ENCODE measurements around the gene MBD5. TPM values are rescaled to one million over a fixed set of nuclear protein-coding genes. Genes with fewer than 3 reads are reported as not detected.

Gene MBD5
- total RNA-seq, 2 donors from 2014 or later: 20.8 to 33.5 TPM

GRCh38 chr2:148044322-148044721 is 23.4 kb downstream of the MBD5 start:
- Histone ChIP-seq H3K4me3 (no peak overlapping the region), H3K27me3 (no peaks in the 10 kb centered on the region), H3K4me1 (peaks cover 4% of the 10 kb centered on the region), H3K27ac (no peak overlapping the region), H3K36me3 (replicated peaks in 1 of 2; ENCODE audit: insufficient read depth in 1 of 2, low read depth in 2 of 2) (no peaks in the 10 kb centered on the region), H3K9me3 (no peaks in the 10 kb centered on the region)
- 94 to 97% methylated on average over 2 of the region's 2 CpGs for WGBS, 2 donors
- intact Hi-C loops (cut with DNase I): no loop called here
- DNase-seq (no peak), ATAC-seq (no peak)
- TF ChIP-seq CTCF (IDR thresholded peaks at IDR 0.05) (no peak), POLR2A (IDR thresholded peaks at IDR 0.05) (no peak)

DNA sequence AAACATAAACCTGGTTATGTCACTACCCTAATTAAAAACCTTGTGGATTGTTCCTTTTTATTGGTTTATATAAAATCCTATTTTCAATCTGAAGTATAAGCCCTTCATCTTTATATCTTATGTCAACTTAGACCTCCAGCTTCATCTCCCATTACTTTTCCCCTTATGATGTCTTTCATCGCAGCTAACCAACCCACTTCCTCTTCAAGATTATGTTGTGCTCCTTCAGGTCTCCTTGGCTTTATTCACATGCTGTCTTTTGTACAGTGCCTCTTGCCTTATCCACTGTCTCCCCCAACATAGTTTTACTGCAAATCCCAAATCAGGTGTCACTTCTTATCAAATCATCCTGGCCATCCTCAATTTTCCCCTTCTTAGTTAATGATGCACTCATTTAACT is 25.9 kb downstream of the MBD5 start:
- H3K4me1 ChIP-seq: peaks cover 4% of the 10 kb centered on the region
- ATAC-seq: no peak
- DNase-seq: no peak
- no peak overlapping the region for H3K27ac ChIP-seq
- no peak overlapping the region for H3K4me3 ChIP-seq
- intact Hi-C loops (cut with DNase I): no loop called here
- H3K36me3 ChIP-seq (replicated peaks in 1 of 2; ENCODE audit: insufficient read depth in 1 of 2, low read depth in 2 of 2): no peaks in the 10 kb centered on the region
- 75 to 97% methylated on average over 1 of the region's 1 CpG for WGBS, 2 donors
- H3K9me3 ChIP-seq: no peaks in the 10 kb centered on the region
- TF ChIP-seq POLR2A (IDR thresholded peaks at IDR 0.05) (no peak), CTCF (IDR thresholded peaks at IDR 0.05) (no peak)
- H3K27me3 ChIP-seq: no peaks in the 10 kb centered on the region

- Histone ChIP-seq H3K4me3 (no peak overlapping the region), H3K27me3 (no peaks in the 10 kb centered on the region), H3K4me1 (peaks cover 4% of the 10 kb centered on the region), H3K36me3 (replicated peaks in 1 of 2; ENCODE audit: insufficient read depth in 1 of 2, low read depth in 2 of 2) (no peaks in the 10 kb centered on the region), H3K27ac (no peak overlapping the region), H3K9me3 (no peaks in the 10 kb centered on the region)
- no peak for ATAC-seq
- intact Hi-C loops (cut with DNase I): no loop called here
- TF ChIP-seq CTCF (IDR thresholded peaks at IDR 0.05) (no peak), POLR2A (IDR thresholded peaks at IDR 0.05) (no peak)
- 96 to 97% methylated on average over 1 of the region's 1 CpG for WGBS, 2 donors
- DNase-seq: no peak
Measured at GRCh38 chr2:148048475-148049221, 27.8 kb downstream of the MBD5 start.

DNA sequence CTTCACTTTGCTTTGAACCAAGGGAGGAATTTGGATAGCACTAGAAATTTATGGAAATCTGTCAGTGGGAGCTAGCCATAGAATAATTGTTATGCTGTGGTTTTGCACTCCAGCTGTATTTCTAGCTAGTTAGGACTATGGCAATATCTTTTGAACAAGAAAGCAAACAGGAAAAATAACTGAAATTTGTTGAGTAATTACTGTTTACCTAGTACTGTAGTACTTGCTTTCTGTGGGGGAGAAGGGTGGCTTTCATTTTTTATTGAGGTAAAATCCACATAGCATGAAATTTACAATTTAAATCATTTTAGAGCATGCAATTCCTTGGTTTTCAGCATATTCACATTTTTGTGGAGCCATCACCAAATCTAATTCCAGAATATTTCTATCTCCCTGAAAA is 28.4 kb downstream of the MBD5 start:
- TF ChIP-seq POLR2A (IDR thresholded peaks at IDR 0.05): no peak
- TF ChIP-seq CTCF (IDR thresholded peaks at IDR 0.05): no peak
- Histone ChIP-seq H3K9me3 (no peaks in the 10 kb centered on the region), H3K4me3 (no peak overlapping the region), H3K36me3 (replicated peaks in 1 of 2; ENCODE audit: insufficient read depth in 1 of 2, low read depth in 2 of 2) (no peaks in the 10 kb centered on the region), H3K4me1 (peaks cover 4% of the 10 kb centered on the region), H3K27ac (no peak overlapping the region), H3K27me3 (no peaks in the 10 kb centered on the region)
- no peak for DNase-seq
- ATAC-seq: no peak
- intact Hi-C loops (cut with DNase I): no loop called here

- Histone ChIP-seq H3K27ac (no peak overlapping the region), H3K36me3 (replicated peaks in 1 of 2; ENCODE audit: insufficient read depth in 1 of 2, low read depth in 2 of 2) (no peaks in the 10 kb centered on the region), H3K27me3 (no peaks in the 10 kb centered on the region), H3K9me3 (no peaks in the 10 kb centered on the region), H3K4me1 (peaks cover 4% of the 10 kb centered on the region), H3K4me3 (no peak overlapping the region)
- ATAC-seq (no peak), DNase-seq (no peak)
- intact Hi-C loops (cut with DNase I): no loop called here
- 93 to 96% methylated on average over 3 of the region's 3 CpGs for WGBS, 2 donors
- TF ChIP-seq CTCF (IDR thresholded peaks at IDR 0.05) (no peak), POLR2A (IDR thresholded peaks at IDR 0.05) (no peak)
Measured at GRCh38 chr2:148052687-148053086, 31.8 kb downstream of the MBD5 start.
